Measurements from ENCODE around the gene NRIP1.

NRIP1 gene

DNA sequence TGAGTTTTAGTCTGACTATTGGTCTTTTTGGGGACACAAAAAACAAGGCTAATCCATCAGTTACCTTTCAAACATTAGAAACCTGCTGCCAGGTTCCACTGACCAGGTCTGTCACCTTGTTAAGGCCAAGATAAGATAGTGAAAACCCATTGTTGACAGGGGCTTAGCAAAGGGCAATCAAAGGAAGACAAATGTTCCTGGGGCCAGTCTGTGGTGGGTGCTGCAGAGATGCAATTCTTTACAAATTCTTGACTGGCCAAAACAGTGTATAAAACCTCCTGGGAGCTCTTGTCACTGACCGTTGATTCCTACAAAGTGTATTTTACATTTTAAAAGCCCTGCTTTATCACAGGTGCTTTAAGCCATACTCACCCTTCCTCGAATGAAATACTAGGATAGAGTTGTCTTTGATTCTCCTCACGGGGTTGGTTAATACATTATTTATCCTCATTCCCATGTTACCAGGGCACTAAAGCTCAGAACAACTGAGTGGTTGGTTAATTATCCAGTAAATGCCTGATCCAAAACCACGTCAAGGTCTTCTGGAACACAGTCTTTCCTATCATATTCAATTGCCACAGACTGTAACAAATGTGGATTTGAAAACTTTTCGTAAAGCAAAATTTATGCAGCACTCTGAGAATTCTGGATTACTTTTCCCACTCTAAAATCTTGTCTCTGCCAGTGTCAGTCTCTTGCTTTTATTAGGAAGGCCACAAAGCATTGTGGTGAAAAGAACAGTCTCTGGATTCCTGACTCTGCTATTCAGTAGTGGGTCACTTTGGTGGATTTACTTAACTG is 77.2 kb downstream of the NRIP1 start:
- Histone ChIP-seq H3K36me3 (ENCODE audit: insufficient read depth, low read depth, low read length) (peaks cover 4% of the 10 kb centered on the region; the same call in 1 of the 2 replicates), H3K27ac (ENCODE audit: low read length) (no peak overlapping the region), H3K4me1 (ENCODE audit: insufficient read depth, low read length) (peaks cover 10% of the 10 kb centered on the region; the same call in 1 of the 2 replicates), H3K9me3 (ENCODE audit: insufficient read depth, low read depth, low read length) (no peaks in the 10 kb centered on the region), H3K4me3 (ENCODE audit: low read length) (peak overlapping the region; percentile 37; the same call in 1 of the 2 replicates), H3K9ac (ENCODE audit: low read depth, low read length) (no peak overlapping the region), H3K27me3 (ENCODE audit: insufficient read depth, low read length) (peaks cover 30% of the 10 kb centered on the region)

DNA sequence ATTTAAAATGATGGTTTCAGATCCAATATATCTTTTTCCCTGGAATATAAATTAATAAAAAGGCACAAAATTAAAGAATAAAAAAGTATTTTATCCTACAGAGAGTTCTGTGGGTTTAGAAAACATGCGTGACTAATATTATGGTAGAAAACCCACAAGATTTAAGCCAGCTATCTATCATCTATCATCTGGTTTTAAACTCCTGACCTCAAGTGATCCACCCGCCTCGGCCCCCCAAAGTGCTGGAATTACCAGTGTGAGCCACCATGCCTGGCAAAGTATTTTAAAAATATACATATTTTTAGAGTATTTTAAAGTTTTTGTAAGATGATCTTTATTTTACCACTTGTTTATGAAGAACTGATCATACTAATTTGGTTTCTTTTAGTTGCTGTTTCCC is 79.5 kb downstream of the NRIP1 start:
- no peak overlapping the region for H3K9ac ChIP-seq (ENCODE audit: low read depth, low read length)
- H3K36me3 ChIP-seq (ENCODE audit: insufficient read depth, low read depth, low read length), result peaks cover 4% of the 10 kb centered on the region; the same call in 1 of the 2 replicates
- no peak overlapping the region for H3K4me3 ChIP-seq (ENCODE audit: low read length)
- no peaks in the 10 kb centered on the region for H3K9me3 ChIP-seq (ENCODE audit: insufficient read depth, low read depth, low read length)
- H3K27ac ChIP-seq (ENCODE audit: low read length), result no peak overlapping the region
- H3K4me1 ChIP-seq (ENCODE audit: insufficient read depth, low read length), result peaks cover 10% of the 10 kb centered on the region; the same call in 1 of the 2 replicates
- H3K27me3 ChIP-seq (ENCODE audit: insufficient read depth, low read length), result peaks cover 30% of the 10 kb centered on the region

DNA sequence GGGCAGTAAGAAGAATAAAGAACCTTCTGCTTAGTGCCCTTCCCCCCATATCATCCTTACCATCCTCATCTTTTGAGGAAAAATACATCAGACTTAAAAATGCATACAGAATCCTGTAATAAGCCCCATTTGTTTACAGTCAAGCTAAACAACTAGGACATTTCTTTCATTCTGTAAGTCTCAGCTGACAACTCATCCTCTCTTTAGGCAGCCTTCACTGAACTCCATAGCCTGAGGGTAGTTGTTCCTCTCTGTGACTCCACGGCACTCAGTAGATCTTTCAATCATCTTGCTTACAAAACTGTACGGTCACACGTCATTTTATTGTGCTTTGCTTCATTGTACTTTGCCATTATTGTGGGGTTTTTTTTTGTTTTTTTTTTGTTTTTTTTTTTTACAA is 82.5 kb downstream of the NRIP1 start:
- H3K4me3 ChIP-seq (ENCODE audit: low read length), result no peak overlapping the region
- H3K9me3 ChIP-seq (ENCODE audit: insufficient read depth, low read depth, low read length), result no peaks in the 10 kb centered on the region
- H3K4me1 ChIP-seq (ENCODE audit: insufficient read depth, low read length), result peaks cover 7% of the 10 kb centered on the region
- no peak overlapping the region for H3K9ac ChIP-seq (ENCODE audit: low read depth, low read length)
- H3K27me3 ChIP-seq (ENCODE audit: insufficient read depth, low read length), result peaks cover 18% of the 10 kb centered on the region
- peaks cover 4% of the 10 kb centered on the region; the same call in 1 of the 2 replicates for H3K36me3 ChIP-seq (ENCODE audit: insufficient read depth, low read depth, low read length)
- no peak overlapping the region for H3K27ac ChIP-seq (ENCODE audit: low read length)

DNA sequence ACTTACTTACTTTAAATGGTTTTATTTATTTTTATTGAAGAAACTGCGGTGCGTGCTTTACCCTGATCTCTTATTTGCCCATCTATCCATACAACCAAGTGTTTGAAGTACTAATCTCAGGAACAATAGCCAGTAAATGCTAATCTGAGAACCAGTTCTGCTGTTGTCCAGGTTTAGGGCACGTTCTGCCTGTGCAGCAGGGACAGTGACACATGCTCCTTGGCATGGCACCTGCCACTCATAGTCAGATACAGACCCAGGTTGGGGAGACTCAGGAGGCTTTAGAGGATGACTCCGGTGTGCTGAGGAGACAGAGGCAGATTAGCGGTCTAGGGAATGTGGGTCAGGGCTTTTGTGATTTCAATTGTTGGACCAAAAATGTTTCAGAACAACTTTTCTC is 83.6 kb downstream of the NRIP1 start:
- Histone ChIP-seq H3K36me3 (ENCODE audit: insufficient read depth, low read depth, low read length) (peaks cover 4% of the 10 kb centered on the region; the same call in 1 of the 2 replicates), H3K27ac (ENCODE audit: low read length) (no peak overlapping the region), H3K9ac (ENCODE audit: low read depth, low read length) (no peak overlapping the region), H3K4me1 (ENCODE audit: insufficient read depth, low read length) (peaks cover 8% of the 10 kb centered on the region), H3K9me3 (ENCODE audit: insufficient read depth, low read depth, low read length) (no peaks in the 10 kb centered on the region), H3K4me3 (ENCODE audit: low read length) (no peak overlapping the region), H3K27me3 (ENCODE audit: insufficient read depth, low read length) (peaks cover 7% of the 10 kb centered on the region; the same call in 1 of the 2 replicates)

DNA sequence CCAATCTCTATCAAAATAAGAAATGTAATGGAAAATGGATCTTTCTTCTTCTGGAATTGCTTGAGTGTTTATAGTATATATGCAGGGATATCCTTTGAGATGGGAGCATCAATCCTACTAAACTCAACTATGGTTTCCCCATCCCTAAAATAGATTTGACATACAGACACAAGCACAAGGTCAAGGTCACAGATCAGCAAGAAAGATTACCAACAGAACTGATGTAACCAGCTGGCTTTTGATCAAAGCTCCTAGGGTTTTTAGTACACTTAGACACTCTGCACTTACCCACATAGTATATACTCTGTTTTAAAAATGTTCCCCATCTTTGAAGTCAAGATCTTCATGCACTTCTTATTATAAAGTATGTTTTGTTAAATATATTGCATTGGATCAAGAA is 85.5 kb downstream of the NRIP1 start:
- Histone ChIP-seq H3K9me3 (ENCODE audit: insufficient read depth, low read depth, low read length) (no peaks in the 10 kb centered on the region), H3K4me3 (ENCODE audit: low read length) (no peak overlapping the region), H3K27ac (ENCODE audit: low read length) (no peak overlapping the region), H3K9ac (ENCODE audit: low read depth, low read length) (no peak overlapping the region), H3K4me1 (ENCODE audit: insufficient read depth, low read length) (peaks cover 8% of the 10 kb centered on the region), H3K27me3 (ENCODE audit: insufficient read depth, low read length) (no peaks in the 10 kb centered on the region), H3K36me3 (ENCODE audit: insufficient read depth, low read depth, low read length) (peaks cover 4% of the 10 kb centered on the region; the same call in 1 of the 2 replicates)

DNA sequence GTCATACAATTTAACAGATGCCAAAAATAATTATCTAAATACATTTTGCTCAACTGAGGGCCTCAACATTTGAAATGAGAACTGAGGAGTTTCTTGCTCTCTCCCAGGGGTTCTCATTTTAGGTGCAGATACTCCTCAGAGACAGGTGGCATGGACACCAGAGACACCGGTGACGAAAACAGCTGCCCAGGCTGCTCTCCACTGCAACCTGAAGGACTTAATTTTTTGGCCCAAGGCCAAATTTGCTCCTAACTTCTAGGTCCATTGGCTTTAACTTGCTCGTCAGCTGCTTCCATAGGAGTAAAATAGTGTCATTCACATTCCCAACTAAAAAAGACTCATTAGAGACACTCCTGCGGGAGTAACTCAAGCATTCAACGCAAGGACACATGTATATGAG is 87.0 kb downstream of the NRIP1 start:
- peaks cover 8% of the 10 kb centered on the region for H3K4me1 ChIP-seq (ENCODE audit: insufficient read depth, low read length)
- no peak overlapping the region for H3K27ac ChIP-seq (ENCODE audit: low read length)
- H3K4me3 ChIP-seq (ENCODE audit: low read length), result no peak overlapping the region
- H3K27me3 ChIP-seq (ENCODE audit: insufficient read depth, low read length), result no peaks in the 10 kb centered on the region
- no peaks in the 10 kb centered on the region for H3K36me3 ChIP-seq (ENCODE audit: insufficient read depth, low read depth, low read length)
- H3K9me3 ChIP-seq (ENCODE audit: insufficient read depth, low read depth, low read length), result no peaks in the 10 kb centered on the region
- no peak overlapping the region for H3K9ac ChIP-seq (ENCODE audit: low read depth, low read length)

DNA sequence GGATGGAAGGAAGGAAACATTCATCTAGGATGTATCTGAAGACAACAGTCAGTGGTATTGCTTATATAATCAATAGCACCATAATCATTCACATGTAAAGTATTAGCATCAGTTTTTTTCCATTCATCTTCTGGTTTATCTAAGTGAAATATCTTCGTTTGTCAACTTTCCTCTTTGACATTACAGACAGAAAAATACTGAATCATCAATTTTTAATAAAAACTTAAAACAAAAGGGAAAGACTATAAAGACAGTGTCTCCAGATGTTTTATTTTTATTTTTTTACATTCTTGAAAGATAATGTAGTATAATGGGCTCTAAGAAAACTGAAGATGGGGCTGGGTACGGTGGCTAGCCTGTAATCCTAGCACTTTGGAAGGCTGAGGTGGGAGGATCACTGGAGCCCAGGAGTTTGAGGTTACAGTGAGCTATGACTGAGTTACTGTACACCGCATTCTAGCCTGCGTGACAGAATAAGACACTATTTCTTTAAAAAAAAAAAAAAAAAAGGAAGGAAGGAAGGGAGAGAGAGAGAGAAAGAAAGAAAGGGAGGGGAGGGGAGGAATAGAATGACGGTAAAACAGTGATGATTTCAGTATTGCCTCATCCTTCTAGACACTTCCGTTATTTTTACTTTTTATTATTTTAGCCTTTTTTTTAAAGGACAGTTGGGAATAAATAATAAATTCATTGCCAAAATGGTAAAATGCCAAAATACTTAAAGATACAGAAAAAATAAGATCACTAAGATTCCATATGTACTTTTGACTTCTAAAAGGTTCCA is 89.5 kb downstream of the NRIP1 start:
- no peak overlapping the region for H3K9ac ChIP-seq (ENCODE audit: low read depth, low read length)
- no peak overlapping the region for H3K4me3 ChIP-seq (ENCODE audit: low read length)
- no peaks in the 10 kb centered on the region for H3K9me3 ChIP-seq (ENCODE audit: insufficient read depth, low read depth, low read length)
- no peak overlapping the region for H3K27ac ChIP-seq (ENCODE audit: low read length)
- H3K36me3 ChIP-seq (ENCODE audit: insufficient read depth, low read depth, low read length), result no peaks in the 10 kb centered on the region
- H3K4me1 ChIP-seq (ENCODE audit: insufficient read depth, low read length), result peaks cover 8% of the 10 kb centered on the region
- H3K27me3 ChIP-seq (ENCODE audit: insufficient read depth, low read length), result no peaks in the 10 kb centered on the region

DNA sequence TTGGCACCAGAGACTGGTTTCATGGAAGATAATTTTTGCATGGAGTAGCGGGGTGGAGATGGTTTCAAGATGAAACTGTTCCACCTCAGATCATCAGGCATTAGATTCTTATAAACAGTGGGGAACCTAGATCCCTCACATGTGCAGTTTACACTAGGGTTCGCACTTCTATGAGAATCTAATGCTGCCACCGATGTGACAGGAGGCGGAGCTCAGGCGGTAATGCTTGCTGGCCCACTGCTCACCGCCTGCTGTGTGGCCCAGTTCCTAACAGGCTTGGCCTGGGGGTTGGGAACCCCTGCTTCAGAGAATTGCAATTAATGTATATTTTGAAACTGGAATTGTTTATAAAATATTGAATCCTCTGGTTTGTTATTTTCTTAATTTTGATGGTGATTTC is 92.1 kb downstream of the NRIP1 start:
- H3K4me3 ChIP-seq (ENCODE audit: low read length), result no peak overlapping the region
- peaks cover 7% of the 10 kb centered on the region for H3K36me3 ChIP-seq (ENCODE audit: insufficient read depth, low read depth, low read length)
- H3K4me1 ChIP-seq (ENCODE audit: insufficient read depth, low read length), result peaks cover 8% of the 10 kb centered on the region
- H3K9ac ChIP-seq (ENCODE audit: low read depth, low read length), result no peak overlapping the region
- no peaks in the 10 kb centered on the region for H3K27me3 ChIP-seq (ENCODE audit: insufficient read depth, low read length)
- H3K9me3 ChIP-seq (ENCODE audit: insufficient read depth, low read depth, low read length), result no peaks in the 10 kb centered on the region
- H3K27ac ChIP-seq (ENCODE audit: low read length), result no peak overlapping the region

DNA sequence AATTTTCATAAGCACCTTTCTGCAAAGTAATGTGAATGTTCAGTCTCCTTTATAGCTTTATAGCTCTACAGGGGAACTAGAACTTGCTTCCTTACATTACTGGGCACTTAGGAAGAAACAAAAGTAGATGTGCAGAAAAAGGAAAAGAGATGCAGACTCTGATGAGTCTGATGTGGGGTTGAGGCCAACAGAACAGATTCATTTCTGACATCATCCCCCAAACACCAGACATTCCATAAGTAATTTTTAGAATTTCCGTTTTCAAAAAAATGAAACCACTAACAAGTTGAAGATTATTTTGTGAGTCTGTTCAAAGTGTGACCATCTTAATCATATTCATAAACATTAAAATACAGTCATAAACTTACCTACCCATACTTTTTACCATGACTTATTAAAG is 96.0 kb downstream of the NRIP1 start:
- H3K36me3 ChIP-seq (ENCODE audit: insufficient read depth, low read depth, low read length), result peaks cover 29% of the 10 kb centered on the region
- H3K9ac ChIP-seq (ENCODE audit: low read depth, low read length), result no peak overlapping the region
- H3K4me1 ChIP-seq (ENCODE audit: insufficient read depth, low read length), result no peaks in the 10 kb centered on the region
- no peaks in the 10 kb centered on the region for H3K27me3 ChIP-seq (ENCODE audit: insufficient read depth, low read length)
- no peak overlapping the region for H3K27ac ChIP-seq (ENCODE audit: low read length)
- H3K9me3 ChIP-seq (ENCODE audit: insufficient read depth, low read depth, low read length), result no peaks in the 10 kb centered on the region
- no peak overlapping the region for H3K4me3 ChIP-seq (ENCODE audit: low read length)

DNA sequence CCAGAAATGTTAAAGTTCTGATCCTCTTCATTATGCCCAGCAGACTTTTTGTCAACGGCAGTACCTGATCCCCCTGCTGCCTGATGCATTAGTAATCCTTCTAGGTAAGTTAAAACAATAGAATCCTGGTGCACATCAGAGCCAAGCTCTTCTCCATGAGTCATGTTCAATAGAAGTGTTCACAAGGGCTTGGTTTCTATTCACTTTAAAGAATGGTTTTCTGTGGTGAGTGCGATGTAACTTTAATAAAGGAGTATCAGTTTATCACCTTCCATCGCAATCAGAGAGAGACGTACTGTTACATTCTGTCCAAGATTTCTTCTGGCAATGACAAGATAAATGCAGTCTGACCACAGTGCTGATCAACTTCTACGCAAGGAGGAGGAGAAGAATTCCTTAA is 96.8 kb downstream of the NRIP1 start:
- H3K9ac ChIP-seq (ENCODE audit: low read depth, low read length), result no peak overlapping the region
- H3K4me3 ChIP-seq (ENCODE audit: low read length), result no peak overlapping the region
- H3K9me3 ChIP-seq (ENCODE audit: insufficient read depth, low read depth, low read length), result no peaks in the 10 kb centered on the region
- no peaks in the 10 kb centered on the region for H3K4me1 ChIP-seq (ENCODE audit: insufficient read depth, low read length)
- H3K27me3 ChIP-seq (ENCODE audit: insufficient read depth, low read length), result no peaks in the 10 kb centered on the region
- no peak overlapping the region for H3K27ac ChIP-seq (ENCODE audit: low read length)
- H3K36me3 ChIP-seq (ENCODE audit: insufficient read depth, low read depth, low read length), result peaks cover 29% of the 10 kb centered on the region

DNA sequence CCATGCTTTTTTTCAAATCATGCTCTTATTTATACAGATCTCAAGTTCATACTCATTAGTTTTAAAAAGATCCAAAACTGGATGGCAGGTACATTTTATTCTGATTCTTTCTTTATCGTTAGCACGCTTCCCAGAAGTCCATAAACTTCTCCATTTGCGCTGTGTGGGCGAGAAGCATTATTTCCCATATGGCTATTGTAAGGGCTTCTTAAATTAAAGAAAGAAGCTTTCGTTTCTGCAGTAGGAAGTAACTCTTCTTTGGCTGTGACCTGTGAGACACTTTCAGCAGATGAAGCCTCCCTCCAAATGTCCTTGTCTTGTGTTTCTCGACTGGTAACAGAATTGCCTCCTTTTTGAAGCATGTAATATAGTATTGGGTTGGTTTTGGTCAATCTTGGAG is 100.2 kb downstream of the NRIP1 start:
- no peaks in the 10 kb centered on the region for H3K27me3 ChIP-seq (ENCODE audit: insufficient read depth, low read length)
- H3K27ac ChIP-seq (ENCODE audit: low read length), result no peak overlapping the region
- no peak overlapping the region for H3K4me3 ChIP-seq (ENCODE audit: low read length)
- no peak overlapping the region for H3K9ac ChIP-seq (ENCODE audit: low read depth, low read length)
- H3K4me1 ChIP-seq (ENCODE audit: insufficient read depth, low read length), result no peaks in the 10 kb centered on the region
- no peaks in the 10 kb centered on the region for H3K9me3 ChIP-seq (ENCODE audit: insufficient read depth, low read depth, low read length)
- H3K36me3 ChIP-seq (ENCODE audit: insufficient read depth, low read depth, low read length), result peaks cover 29% of the 10 kb centered on the region

DNA sequence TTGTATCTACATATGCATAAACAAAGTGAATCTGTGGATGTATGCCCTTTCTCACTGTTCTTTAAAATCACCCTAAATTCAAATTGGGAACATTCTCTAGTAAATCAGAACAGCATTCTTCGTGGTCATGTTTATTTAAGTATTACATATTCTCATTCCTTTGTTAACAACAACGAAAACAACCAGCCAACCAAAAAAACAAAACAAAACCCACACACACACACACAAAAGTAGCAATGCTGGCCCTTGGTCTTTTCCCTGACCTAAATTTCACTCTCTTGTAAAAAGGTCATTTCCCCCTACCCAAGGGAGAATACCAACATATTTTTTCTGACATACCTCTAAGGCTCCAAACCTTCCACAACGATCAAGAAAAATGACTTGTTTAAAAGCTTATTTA is 102.6 kb downstream of the NRIP1 start:
- Histone ChIP-seq H3K4me3 (ENCODE audit: low read length) (no peak overlapping the region), H3K27ac (ENCODE audit: low read length) (no peak overlapping the region), H3K27me3 (ENCODE audit: insufficient read depth, low read length) (no peaks in the 10 kb centered on the region), H3K36me3 (ENCODE audit: insufficient read depth, low read depth, low read length) (peaks cover 17% of the 10 kb centered on the region), H3K9me3 (ENCODE audit: insufficient read depth, low read depth, low read length) (no peaks in the 10 kb centered on the region), H3K4me1 (ENCODE audit: insufficient read depth, low read length) (peaks cover 3% of the 10 kb centered on the region; the same call in 1 of the 2 replicates), H3K9ac (ENCODE audit: low read depth, low read length) (no peak overlapping the region)
